GM19238 (cell line): Measurements from ENCODE around the gene ASXL1.

Source experiments
- DNase-seq: peaks from one replicate; pipeline ENCODE4 v3.0.0; 2011; ENCODE audit warnings: low spot score; ENCODE audit not compliant: insufficient read length

The ASXL1 gene

DNA sequence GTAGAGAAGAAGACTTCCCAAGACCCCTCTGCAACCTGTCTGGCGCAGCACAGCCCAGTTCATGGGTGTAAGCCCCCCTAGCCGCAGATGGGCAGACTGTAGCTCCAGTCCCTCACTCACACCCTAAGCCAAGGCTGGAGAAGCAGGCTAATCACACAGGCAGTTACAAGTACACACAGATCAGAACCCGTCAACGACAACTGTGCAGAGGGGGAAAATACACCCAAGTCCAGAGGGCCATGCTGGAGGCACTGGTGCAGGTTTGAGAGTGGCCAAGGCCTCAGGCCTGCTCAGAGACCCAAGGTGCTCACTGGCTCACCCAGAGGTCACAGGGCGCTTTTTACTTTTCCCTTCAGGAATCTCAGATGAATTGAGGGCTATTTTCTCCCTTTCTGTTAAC, 120.9 kb downstream of the ASXL1 start:
- no peak for DNase-seq

GRCh38 chr20:32479697-32480171, 121.6 kb downstream of the ASXL1 start:
- no peak for DNase-seq

- no peak for DNase-seq
Observed at GRCh38 chr20:32480371-32481241, 122.5 kb downstream of the ASXL1 start.

- no peak for DNase-seq
Observed at GRCh38 chr20:32481311-32482142, 123.4 kb downstream of the ASXL1 start.

GRCh38 chr20:32482143-32482441, 124.0 kb downstream of the ASXL1 start:
- DNase-seq: no peak

GRCh38 chr20:32482442-32483261, 124.5 kb downstream of the ASXL1 start:
- DNase-seq: no peak

- no peak for DNase-seq
Observed at GRCh38 chr20:32483351-32484224, 125.5 kb downstream of the ASXL1 start.

GRCh38 chr20:32484225-32484957, 126.3 kb downstream of the ASXL1 start:
- no peak for DNase-seq

GRCh38 chr20:32484958-32485769, 127.0 kb downstream of the ASXL1 start:
- DNase-seq: peak; percentile 60

DNA sequence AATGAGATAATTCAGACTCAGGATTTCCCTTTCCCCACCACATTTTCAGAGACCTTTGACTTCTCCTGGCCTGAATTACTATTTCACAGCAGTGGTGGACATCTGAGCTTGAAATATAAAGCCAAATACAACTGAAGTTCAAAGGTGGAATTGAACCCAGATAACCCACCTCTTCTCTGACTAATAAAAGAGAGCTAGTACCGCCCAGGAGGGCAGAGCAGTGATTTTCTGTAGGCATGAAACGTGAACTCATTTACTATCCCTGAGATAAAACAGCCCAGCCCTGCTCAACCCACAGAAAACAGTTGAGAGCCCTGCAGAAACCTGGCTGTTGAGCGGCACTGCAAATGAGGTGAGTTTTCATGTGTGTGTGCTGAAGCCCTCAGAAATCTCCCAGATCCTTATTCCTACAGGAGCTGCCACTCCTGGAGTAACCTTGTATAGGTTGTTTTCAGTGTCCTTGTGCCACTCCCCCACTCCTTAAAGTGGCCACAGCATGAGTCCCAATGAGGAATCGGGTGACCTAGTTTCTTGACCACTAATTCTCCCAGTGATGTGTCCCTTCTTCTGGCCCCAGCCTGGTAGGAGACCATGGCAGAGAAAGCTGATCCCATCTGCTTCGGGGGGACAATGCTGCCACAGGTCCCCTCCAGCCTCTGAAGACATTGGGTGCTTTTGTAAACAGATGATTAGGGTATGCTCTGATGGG, 127.8 kb downstream of the ASXL1 start:
- DNase-seq: no peak

DNA sequence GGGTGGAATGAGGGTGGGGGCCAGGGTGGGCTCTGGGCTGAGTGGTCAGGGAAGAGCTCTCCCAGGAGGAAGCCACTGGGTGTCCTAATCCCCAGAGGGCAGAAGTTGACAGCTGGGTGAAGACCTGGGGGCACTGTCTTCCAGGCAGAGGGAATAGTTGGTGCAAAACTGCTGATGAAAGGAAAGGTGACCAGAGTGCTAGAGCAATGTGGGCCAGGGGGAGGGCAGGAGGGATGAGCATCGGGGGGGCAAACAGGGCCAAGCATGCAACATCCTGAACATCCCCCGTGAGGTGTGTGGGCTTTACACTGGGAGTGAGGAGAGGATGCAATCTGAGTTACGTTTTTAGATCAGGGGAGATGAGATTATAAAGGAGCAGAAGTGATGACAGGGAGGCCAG, 129.2 kb downstream of the ASXL1 start:
- no peak for DNase-seq

GRCh38 chr20:32488066-32488838, 130.1 kb downstream of the ASXL1 start:
- no peak for DNase-seq
